NOMO-1 treated with dmso at 0.1 percent for 144 hours (cell line): ENCODE measurements around the gene OR8H2.
"Not testable (repeated sequence)": the region's sequence is repeated elsewhere in the genome, so short reads cannot be mapped to it uniquely, and the experiment has no call there.

ENCODE experiments used
- DNase-seq: peaks from one replicate; lab custom pipeline; 2025; ENCODE audit not compliant: unreplicated experiment; lab: John Stamatoyannopoulos, UW

Gene OR8H2, protein sequence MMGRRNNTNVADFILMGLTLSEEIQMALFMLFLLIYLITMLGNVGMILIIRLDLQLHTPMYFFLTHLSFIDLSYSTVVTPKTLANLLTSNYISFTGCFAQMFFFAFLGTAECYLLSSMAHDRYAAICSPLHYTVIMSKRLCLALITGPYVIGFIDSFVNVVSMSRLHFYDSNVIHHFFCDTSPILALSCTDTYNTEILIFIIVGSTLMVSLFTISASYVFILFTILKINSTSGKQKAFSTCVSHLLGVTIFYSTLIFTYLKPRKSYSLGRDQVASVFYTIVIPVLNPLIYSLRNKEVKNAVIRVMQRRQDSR

DNA sequence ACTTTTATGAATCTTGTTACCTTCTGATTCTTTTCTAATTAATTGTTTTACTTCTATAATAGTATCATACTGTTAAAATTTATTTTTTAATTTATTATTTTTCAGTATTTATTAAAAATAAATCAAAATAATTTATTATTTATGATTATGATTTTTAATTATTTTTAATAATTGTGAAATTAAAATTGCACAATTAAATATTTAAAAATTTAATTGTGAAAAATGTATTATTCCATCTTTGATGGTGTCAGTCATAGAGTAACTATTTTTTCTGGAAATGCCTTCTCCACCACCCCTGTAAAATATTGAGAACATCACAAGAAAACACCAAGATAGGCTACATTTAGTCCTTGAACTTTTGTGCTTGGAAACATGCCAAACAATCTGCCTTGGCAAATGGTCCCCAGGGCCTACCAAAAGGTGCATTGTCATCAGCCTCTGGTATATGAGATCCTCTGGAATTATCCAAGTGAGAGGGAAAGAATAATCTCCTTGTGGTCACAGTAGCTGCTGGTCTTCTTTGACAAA, at the start of gene OR8H2:
TSS of gene OR8H2 (plus strand) at position 478 of the 528 bp plus-strand sequence. CDS start 1,356 bp downstream, outside the sequence.
- DNase-seq = no peak

DNA sequence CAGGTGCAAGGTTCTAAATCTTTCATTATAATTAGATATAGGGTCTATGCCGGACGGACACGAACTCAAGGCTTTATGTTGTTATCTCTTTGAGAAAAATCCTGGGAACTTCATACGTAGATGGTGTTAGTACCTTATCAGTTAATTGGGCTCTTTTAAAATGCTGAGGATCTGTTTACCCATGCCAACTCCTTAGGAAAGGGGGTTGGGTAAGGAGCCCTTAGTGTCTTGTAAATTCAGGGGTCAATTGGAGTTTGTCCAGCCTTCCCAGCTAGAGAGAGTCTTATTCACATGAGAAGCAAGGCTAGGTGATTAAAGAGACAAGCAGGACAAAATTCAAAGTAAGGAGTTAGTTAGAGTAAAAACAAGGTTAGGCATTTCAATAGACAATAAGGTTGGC, 47.1 kb upstream of the OR8H2 start:
- DNase-seq = not testable (repeated sequence)

DNA sequence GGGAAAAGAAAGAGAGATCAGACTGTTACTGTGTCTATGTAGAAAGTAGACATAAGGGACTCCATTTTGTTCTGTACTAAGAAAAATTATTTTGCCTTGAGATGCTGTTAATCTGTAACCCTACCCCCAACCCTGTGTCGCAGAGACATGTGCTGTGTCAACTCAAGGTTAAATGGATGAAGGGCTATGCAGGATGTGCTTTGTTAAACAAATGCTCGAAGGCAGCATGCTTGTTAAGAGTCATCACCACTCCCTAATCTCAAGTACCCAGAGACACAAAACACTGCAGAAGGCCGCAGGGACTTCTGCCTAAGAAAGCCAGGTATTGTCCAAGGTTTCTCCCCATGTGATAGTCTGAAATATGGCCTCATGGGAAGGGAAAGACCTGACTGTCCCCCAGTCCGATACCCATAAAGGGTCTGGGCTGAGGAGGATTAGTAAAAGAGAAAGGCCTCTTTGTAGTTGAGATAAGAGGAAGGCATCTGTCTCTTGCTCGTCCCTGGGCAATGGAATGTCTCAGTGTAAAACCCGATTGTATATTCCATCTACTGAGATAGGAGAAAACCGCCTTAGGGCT, 45.7 kb upstream of the OR8H2 start:
- not testable (repeated sequence) for DNase-seq

DNA sequence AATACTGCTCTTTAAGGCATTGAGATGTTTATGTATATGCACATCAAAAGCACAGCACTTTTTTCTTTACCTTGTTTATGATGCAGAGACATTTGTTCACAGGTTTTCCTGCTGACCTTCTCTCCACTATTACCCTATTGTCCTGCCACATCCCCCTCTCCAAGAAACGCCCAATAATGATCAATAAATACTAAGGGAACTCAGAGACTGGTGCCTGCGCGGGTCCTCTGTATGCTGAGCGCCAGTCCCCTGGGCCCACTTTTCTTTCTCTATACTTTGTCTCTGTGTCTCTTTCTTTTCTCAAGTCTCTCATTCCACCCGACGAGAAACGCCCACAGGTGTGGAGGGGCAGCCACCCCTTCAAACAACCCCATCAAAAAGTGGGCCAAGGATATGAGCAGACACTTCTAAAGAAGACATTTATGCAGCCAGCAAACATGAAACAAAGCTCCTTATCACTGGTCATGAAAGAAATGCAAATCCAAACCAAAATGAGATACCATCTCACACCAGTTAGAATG, 45.2 kb upstream of the OR8H2 start:
- not testable (repeated sequence) for DNase-seq

DNA sequence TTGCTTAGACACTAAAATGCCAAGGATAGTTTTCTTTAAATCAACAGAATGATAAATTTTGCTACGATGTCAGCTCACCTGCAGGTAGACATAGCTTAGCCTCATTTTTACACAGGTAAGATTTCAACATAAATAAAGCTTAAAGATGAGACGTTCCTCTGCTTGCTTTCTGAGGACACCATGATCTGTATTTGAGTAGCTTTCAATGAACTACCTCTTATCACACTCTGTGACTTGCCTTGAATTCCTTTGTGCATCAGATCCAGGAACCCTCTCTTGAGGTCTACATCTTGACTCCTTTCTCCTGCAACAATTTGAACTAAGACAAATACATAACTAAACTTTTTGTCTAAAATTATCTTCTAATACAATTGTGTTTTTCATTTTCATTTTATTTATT, 36.5 kb upstream of the OR8H2 start:
- DNase-seq = no peak

DNA sequence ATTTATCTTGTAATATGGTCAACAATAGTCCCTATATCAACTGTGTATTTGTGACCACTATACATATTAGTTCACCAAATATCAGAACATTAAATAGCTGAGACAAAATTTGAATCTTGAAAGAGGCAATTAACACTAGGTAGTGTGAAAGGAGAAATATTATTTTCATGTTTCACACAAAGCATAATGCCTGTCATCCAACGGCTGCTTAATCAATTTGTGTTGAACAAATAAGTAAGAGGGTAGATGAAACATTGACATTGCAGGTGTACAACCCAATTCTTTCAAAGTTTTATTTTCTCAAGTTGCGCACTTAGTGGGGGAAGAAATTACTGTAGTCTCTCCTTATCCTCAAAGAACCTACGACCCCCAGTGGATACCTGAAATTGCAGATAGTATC, 13.8 kb upstream of the OR8H2 start:
- no peak for DNase-seq

DNA sequence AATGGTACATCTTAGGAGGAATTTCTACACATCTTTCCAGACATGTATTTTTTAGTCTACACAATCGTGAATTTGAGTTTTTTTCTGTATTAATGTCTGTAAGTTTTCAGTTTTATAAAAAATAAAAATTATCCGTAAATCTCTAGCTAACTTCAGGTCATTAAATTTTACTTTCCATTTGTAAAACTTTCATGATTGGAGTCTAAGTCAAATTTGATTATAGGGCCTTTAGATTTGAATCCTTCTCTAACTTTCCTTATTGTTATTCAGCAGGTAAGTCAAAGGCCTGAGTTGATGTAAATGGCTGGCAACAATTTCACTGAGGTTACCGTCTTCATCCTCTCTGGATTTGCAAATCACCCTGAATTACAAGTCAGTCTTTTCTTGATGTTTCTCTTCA, 10.5 kb upstream of the OR8H2 start, which contains the start of gene OR8I2:
TSS of gene OR8I2 (plus strand) at position 301 of the 400 bp plus-strand sequence. CDS start at position 301, 0 bp downstream.
- no peak for DNase-seq

DNA sequence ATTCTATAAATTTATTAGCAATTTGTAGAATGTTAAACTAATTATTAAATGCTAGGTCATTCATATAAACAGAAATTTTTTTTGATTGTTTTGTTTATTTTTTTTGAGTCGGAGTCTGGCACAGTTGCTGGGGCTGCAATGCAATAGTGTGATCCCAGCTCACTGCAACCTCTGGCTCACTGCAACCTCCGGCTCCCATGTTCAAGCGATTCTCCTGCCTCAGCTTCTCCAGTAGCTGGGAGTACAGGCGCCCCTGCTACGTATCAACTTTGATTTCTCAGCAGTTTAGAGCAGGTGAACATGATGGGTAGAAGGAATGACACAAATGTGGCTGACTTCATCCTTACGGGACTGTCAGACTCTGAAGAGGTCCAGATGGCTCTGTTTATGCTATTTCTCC, 18.6 kb downstream of the OR8H2 start, which contains the start of gene OR8H3:
TSS of gene OR8H3 (plus strand) at position 301 of the 400 bp plus-strand sequence. CDS start at position 301, 0 bp downstream.
- no peak for DNase-seq

DNA sequence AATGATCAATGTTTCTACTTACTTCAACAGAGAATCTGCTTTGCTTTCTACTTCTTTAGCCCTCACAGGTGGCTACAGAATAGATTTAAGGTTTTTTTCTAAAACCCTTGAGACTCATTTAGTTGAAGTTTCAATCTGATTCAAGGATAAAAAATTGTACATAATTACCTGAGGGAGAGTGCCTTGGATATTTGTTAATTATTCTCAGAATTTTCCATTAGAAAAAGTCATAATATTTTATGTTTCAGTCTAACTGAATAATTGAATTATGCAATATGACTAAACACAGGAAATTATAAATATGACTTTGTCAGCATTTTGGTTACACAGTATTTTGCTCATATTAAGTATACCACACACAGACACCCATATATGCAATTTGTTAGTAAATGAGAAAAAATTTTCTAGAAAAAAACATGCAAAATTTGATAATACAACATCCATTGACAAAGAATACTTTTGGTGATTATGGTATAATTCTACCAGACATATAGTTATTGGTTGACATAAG, 36.7 kb downstream of the OR8H2 start, which contains the start of gene OR8J3:
TSS of gene OR8J3 (minus strand) at position 51 of the 511 bp plus-strand sequence. CDS start 2,483 bp downstream, outside the sequence.
- DNase-seq = no peak

DNA sequence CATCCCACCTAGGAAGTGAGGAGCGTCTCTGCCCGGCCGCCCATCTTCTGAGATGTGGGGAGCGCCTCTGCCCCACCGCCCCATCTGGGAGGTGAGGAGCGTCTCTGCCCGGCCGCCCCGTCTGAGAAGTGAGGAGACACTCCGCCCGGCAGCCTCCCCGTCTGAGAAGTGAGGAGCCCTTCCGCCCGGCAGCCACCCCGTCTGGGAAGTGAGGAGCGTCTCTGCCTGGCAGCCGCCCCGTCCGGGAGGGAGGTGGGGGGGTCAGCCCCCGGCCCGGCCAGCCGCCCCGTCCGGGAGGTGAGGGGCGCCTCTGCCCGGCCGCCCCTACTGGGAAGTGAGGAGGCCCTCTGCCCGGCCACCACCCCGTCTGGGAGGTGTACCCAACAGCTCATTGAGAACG, 40.2 kb downstream of the OR8H2 start:
- DNase-seq = not testable (repeated sequence)

DNA sequence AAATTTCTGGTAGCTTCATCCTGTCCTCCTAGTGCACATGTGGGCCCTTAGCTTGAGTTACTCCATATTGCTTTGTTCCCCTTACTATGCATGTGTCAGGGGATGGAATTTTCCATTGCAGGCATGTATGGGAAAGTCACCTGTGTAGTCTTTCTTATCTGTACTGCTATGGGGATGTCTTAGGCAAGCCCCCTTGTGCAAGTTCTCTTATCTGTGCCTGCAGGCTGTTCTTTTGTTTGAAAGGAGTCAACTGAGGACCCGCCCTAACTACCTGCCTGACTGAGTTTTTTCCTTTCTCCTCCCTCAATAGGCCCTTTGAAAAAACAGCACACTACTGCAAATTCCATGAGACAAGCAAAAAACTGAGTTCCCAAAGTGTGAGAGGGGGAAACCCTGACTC, 47.9 kb downstream of the OR8H2 start:
- DNase-seq = no peak

DNA sequence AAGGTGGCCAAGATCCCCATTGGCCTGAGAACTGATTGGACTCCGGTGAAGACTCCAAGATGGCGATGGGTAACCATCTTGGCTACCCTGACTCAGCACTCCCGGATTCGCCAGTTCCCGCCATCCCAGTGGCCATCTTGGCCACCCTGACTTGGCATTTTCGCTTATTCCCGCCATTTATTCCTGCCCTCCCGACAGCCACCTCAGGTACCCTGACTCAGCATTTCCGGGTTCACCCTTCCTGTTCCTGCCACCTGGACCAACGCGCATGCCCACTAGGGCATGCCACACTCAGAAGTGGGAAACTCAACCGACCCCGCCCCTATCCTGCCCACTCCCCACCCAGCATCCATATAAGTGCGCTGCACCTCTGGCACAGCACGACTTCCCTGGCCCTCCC, 48.8 kb downstream of the OR8H2 start:
- DNase-seq = no peak
